GM21619 (cell line): ENCODE results near the gene REPIN1.
A peak's percentile ranks its signal among the peaks of the same experiment; 100 is the strongest.

Experiments used
- ATAC-seq: cut with Tn5 transposase; IDR thresholded peaks from one replicate; pipeline ENCODE4 v1.9.1; 2021; ENCODE audit not compliant: unreplicated experiment

REPIN1 gene

GRCh38 chr7:150420242-150420641, 51.6 kb downstream of the REPIN1 start:
- ATAC-seq = no peak

GRCh38 chr7:150420987-150421674, 52.5 kb downstream of the REPIN1 start:
- peak; percentile 98 for ATAC-seq

GRCh38 chr7:150421831-150422230, 53.2 kb downstream of the REPIN1 start:
- no peak for ATAC-seq
